ENCODE results near the gene SIGLECL1.

The SIGLECL1 gene

GRCh38 chr19:51294977-51295375 lies 44.1 kb downstream of the SIGLECL1 start:
- FAIRE-seq (no peak), DNase-seq (ENCODE audit: insufficient read length, low spot score) (no peak)

- no peak for DNase-seq (ENCODE audit: insufficient read length, low spot score)
- no peak for FAIRE-seq
These were observed 44.7 kb downstream of the SIGLECL1 start for GRCh38 chr19:51295382-51296126.

- no peak for FAIRE-seq
- no peak for DNase-seq (ENCODE audit: insufficient read length, low spot score)
These were observed 45.6 kb downstream of the SIGLECL1 start for GRCh38 chr19:51296336-51297093.

- no peak for DNase-seq (ENCODE audit: insufficient read length, low spot score)
- no peak for FAIRE-seq
These were observed 46.5 kb downstream of the SIGLECL1 start for GRCh38 chr19:51297406-51297805.

- DNase-seq (ENCODE audit: insufficient read length, low spot score) (no peak), FAIRE-seq (no peak)
These were observed 50.4 kb downstream of the SIGLECL1 start for GRCh38 chr19:51301266-51301665.

GRCh38 chr19:51305479-51305878 lies 54.6 kb downstream of the SIGLECL1 start:
- FAIRE-seq, result no peak

GRCh38 chr19:51311351-51312257 lies 60.7 kb downstream of the SIGLECL1 start, which contains the start of gene IGLON5:
Gene IGLON5 (plus strand): TSS chr19:51311644. CDS start chr19:51311848, 204 bp downstream.
- DNase-seq (ENCODE audit: insufficient read length, low spot score) (no peak), FAIRE-seq (no peak)

More at GRCh38 chr19:51305479-51305878, 54.6 kb downstream of the SIGLECL1 start:
- DNase-seq (ENCODE audit: insufficient read length, low spot score), result no peak

GRCh38 chr19:51316688-51317087 lies 65.8 kb downstream of the SIGLECL1 start:
- DNase-seq (ENCODE audit: insufficient read length, low spot score) (no peak), FAIRE-seq (no peak)

GRCh38 chr19:51317376-51317775 lies 66.5 kb downstream of the SIGLECL1 start:
- DNase-seq (ENCODE audit: insufficient read length, low spot score) (no peak), FAIRE-seq (no peak)

GRCh38 chr19:51317968-51318367 lies 67.1 kb downstream of the SIGLECL1 start:
- DNase-seq (ENCODE audit: insufficient read length, low spot score), result no peak
- no peak for FAIRE-seq
